H9 (cell line): ENCODE results near the gene DLD. TPM values are rescaled to one million over a fixed set of nuclear protein-coding genes. Genes with fewer than 3 reads are reported as not detected.

Source experiments
- DNase-seq: peaks from one replicate; pipeline ENCODE4 v3.0.0-alpha.2; 2017
- H2AFZ ChIP-seq: one replicate; pipeline ENCODE4 v1.6.1; 2013; ENCODE audit warnings: mild to moderate bottlenecking, low read length, control low read depth, moderate library complexity
- H2AK5ac ChIP-seq: 2 replicates; pipeline ENCODE4 v1.6.1; 2013; ENCODE audit warnings: low read length, control low read depth, mixed read lengths; ENCODE audit not compliant: insufficient read length
- H2BK120ac ChIP-seq: one replicate; pipeline ENCODE4 v1.6.1; 2013; ENCODE audit warnings: low read depth, mild to moderate bottlenecking, low read length, control low read depth, inconsistent platforms; ENCODE audit not compliant: poor library complexity, severe bottlenecking
- H2BK12ac ChIP-seq: 2 replicates; pipeline ENCODE4 v1.6.1; 2013; ENCODE audit warnings: low read length, control low read depth, mixed read lengths, low read depth; ENCODE audit not compliant: insufficient read length
- H2BK15ac ChIP-seq: 2 replicates; pipeline ENCODE4 v1.6.1; 2013; ENCODE audit warnings: low read depth, low read length, control low read depth
- H2BK20ac ChIP-seq: one replicate; pipeline ENCODE4 v1.6.1; 2013; ENCODE audit warnings: low read depth, mild to moderate bottlenecking, low read length, control low read depth, inconsistent platforms; ENCODE audit not compliant: poor library complexity, severe bottlenecking
- H2BK5ac ChIP-seq: 2 replicates; pipeline ENCODE4 v1.6.1; 2013; ENCODE audit warnings: low read length, control low read depth, mixed read lengths; ENCODE audit not compliant: insufficient read length
- H3K14ac ChIP-seq: 2 replicates; pipeline ENCODE4 v1.6.1; 2013; ENCODE audit warnings: low read length, control low read depth; ENCODE audit not compliant: insufficient read depth
- H3K18ac ChIP-seq: 2 replicates; pipeline ENCODE4 v1.6.1; 2013; ENCODE audit warnings: low read depth, mild to moderate bottlenecking, mixed read lengths, low read length, control low read depth; ENCODE audit not compliant: insufficient read length
- H3K23ac ChIP-seq: 2 replicates; pipeline ENCODE4 v1.6.1; 2013; ENCODE audit warnings: low read length, control low read depth, mixed read lengths, low read depth; ENCODE audit not compliant: insufficient read length
- H3K23me2 ChIP-seq: 2 replicates; pipeline ENCODE4 v1.6.1; 2013; ENCODE audit warnings: low read depth, mild to moderate bottlenecking, mixed read lengths, low read length, control low read depth; ENCODE audit not compliant: insufficient read length, poor library complexity, severe bottlenecking
- H3K27ac ChIP-seq: 2 replicates; pipeline ENCODE4 v1.5.1; 2013; ENCODE audit warnings: low read length, control low read depth, mixed read lengths, low read depth; ENCODE audit not compliant: insufficient read length
- H3K27me3 ChIP-seq: 2 replicates; pipeline ENCODE4 v1.6.1; 2013; ENCODE audit warnings: low read length, control low read depth, inconsistent platforms; ENCODE audit not compliant: insufficient read depth
- H3K4ac ChIP-seq: 2 replicates; pipeline ENCODE4 v1.6.1; 2013; ENCODE audit warnings: low read depth, mild to moderate bottlenecking, control low read depth, inconsistent platforms, low read length, moderate library complexity
- H3K4me1 ChIP-seq: 2 replicates; pipeline ENCODE4 v1.6.1; 2013; ENCODE audit warnings: low read length, control low read depth, inconsistent platforms; ENCODE audit not compliant: insufficient read depth
- H3K4me2 ChIP-seq: 2 replicates; pipeline ENCODE4 v1.6.1; 2013; ENCODE audit warnings: low read length, control low read depth, mixed read lengths; ENCODE audit not compliant: insufficient read length, insufficient read depth
- H3K56ac ChIP-seq: 2 replicates; pipeline ENCODE4 v1.6.1; 2013; ENCODE audit warnings: low read depth, mild to moderate bottlenecking, mixed read lengths, low read length, control low read depth; ENCODE audit not compliant: insufficient read length
- H3K79me1 ChIP-seq: 2 replicates; pipeline ENCODE4 v1.6.1; 2013; ENCODE audit warnings: low read depth, mild to moderate bottlenecking, moderate library complexity, low read length, control low read depth, inconsistent platforms; ENCODE audit not compliant: insufficient read depth, poor library complexity, severe bottlenecking
- H3K79me2 ChIP-seq: 2 replicates; pipeline ENCODE4 v1.6.1; 2013; ENCODE audit warnings: low read length, control low read depth, inconsistent platforms; ENCODE audit not compliant: insufficient read depth
- H3K9ac ChIP-seq: 2 replicates; pipeline ENCODE4 v1.6.1; 2013; ENCODE audit warnings: low read length, control low read depth, mixed read lengths; ENCODE audit not compliant: insufficient read length; ENCODE audit errors: extremely low read depth
- H3K9me3 ChIP-seq: one replicate; pipeline ENCODE4 v1.6.1; 2013; ENCODE audit warnings: low read depth, low read length, inconsistent platforms; ENCODE audit not compliant: control insufficient read depth
- H3T11ph ChIP-seq: one replicate; pipeline ENCODE4 v1.6.1; 2013; ENCODE audit warnings: mild to moderate bottlenecking, low read length, control low read depth, inconsistent platforms
- H4K20me1 ChIP-seq: one replicate; pipeline ENCODE4 v1.6.1; 2013; ENCODE audit not compliant: control insufficient read depth, insufficient read length, insufficient read depth
- H4K5ac ChIP-seq: 2 replicates; pipeline ENCODE4 v1.6.1; 2013; ENCODE audit warnings: low read depth, mild to moderate bottlenecking, mixed read lengths, low read length, control low read depth; ENCODE audit not compliant: insufficient read length
- H4K8ac ChIP-seq: replicated peaks from 2 replicates; pipeline ENCODE4 v1.6.1; 2013; ENCODE audit warnings: low read length, control low read depth, mixed read lengths, low read depth; ENCODE audit not compliant: insufficient read length
- H4K91ac ChIP-seq: 2 replicates; pipeline ENCODE4 v1.6.1; 2013; ENCODE audit warnings: low read depth, mild to moderate bottlenecking, moderate library complexity, mixed read lengths, low read length, control low read depth; ENCODE audit not compliant: insufficient read length
- H3K27ac Mint-ChIP-seq, 3 experiments: 2 replicates in 2 of 3; 3 replicates in 1 of 3; pipeline ENCODE4 v1.8.0; 2020 to 2021; ENCODE audit warnings: mixed read lengths in 3 of 3, mild to moderate bottlenecking in 1 of 3, moderate library complexity in 1 of 3
- H3K27me3 Mint-ChIP-seq: 2 replicates; pipeline ENCODE4 v1.8.0; 2021; ENCODE audit warnings: low read depth, mild to moderate bottlenecking, moderate library complexity, mixed read lengths
- H3K36me3 Mint-ChIP-seq, 3 experiments: 2 replicates in 2 of 3; 3 replicates in 1 of 3; pipeline ENCODE4 v1.8.0; 2020 to 2021; ENCODE audit warnings: low read depth in 3 of 3, mixed read lengths in 3 of 3; ENCODE audit not compliant: insufficient read depth in 1 of 3
- H3K4me1 Mint-ChIP-seq, 2 experiments: 2 replicates each; pipeline ENCODE4 v1.8.0; 2020; ENCODE audit warnings: mixed read lengths in 2 of 2
- H3K4me3 Mint-ChIP-seq, 2 experiments: 2 replicates in 1 of 2; 3 replicates in 1 of 2; pipeline ENCODE4 v1.8.0; 2020 to 2021; ENCODE audit warnings: mild to moderate bottlenecking in 2 of 2, mixed read lengths in 2 of 2, moderate library complexity in 1 of 2
- H3K9me3 Mint-ChIP-seq, 2 experiments: 2 replicates in 1 of 2; 3 replicates in 1 of 2; pipeline ENCODE4 v1.8.0; 2020; ENCODE audit warnings: mild to moderate bottlenecking in 2 of 2, mixed read lengths in 2 of 2, moderate library complexity in 1 of 2
- CTCF ChIP-seq: fragments of 200-600 bp; sonication (generic); conservative IDR thresholded peaks from 3 replicates; pipeline ENCODE4 v1.8.0; 2021; ENCODE audit warnings: antibody characterized with exemption, mild to moderate bottlenecking
- WGBS: extraction: QIAGEN DNeasy Blood & Tissue Kit; methylation state at CpG from one replicate; pipeline ENCODE4 v1.1.7; 2013; ENCODE audit warnings: missing lambda C conversion rate, low lambda C conversion rate, mixed read lengths; ENCODE audit not compliant: insufficient read length; ENCODE audit errors: extremely low coverage; 5-methylcytosine and 5-hydroxymethylcytosine counted together
- total RNA-seq: library from RNA; stranded (reverse); gene quantifications from 2 replicates; pipeline ENCODE4 v1.2.1, GENCODE V29; 2021

Gene DLD
- total RNA-seq, 1 experiment from 2014 or later: 93.7 TPM

GRCh38 chr7:107960272-107960671 lies 69.3 kb downstream of the DLD start:
- H3K27ac ChIP-seq: no peak overlapping the region
- H4K8ac ChIP-seq: no peak overlapping the region
- no peaks in the 10 kb centered on the region for H3K79me2 ChIP-seq
- H4K91ac ChIP-seq: no peak overlapping the region
- H3K36me3 Mint-ChIP-seq: peaks cover 37 to 82% (median 72%) of the 10 kb centered on the region in 3 experiments; a peak in 6 of 7 replicates
- no peak overlapping the region for H2BK20ac ChIP-seq
- TF ChIP-seq CTCF: no peak
- no peak overlapping the region for H3K4me3 Mint-ChIP-seq
- H3T11ph ChIP-seq: no peak overlapping the region
- no peaks in the 10 kb centered on the region for H3K9me3 Mint-ChIP-seq
- peaks cover 12% of the 10 kb centered on the region; the same call in 1 of the 2 replicates for H3K4me1 ChIP-seq
- no peak overlapping the region for H2BK15ac ChIP-seq
- no peak overlapping the region for H3K4ac ChIP-seq
- H3K23me2 ChIP-seq: no peaks in the 10 kb centered on the region
- H3K14ac ChIP-seq: no peak overlapping the region
- H3K56ac ChIP-seq: no peak overlapping the region
- no peak overlapping the region; a peak in 1 of 7 replicates for H3K27ac Mint-ChIP-seq
- peaks cover 21 to 31% of the 10 kb centered on the region in 2 experiments for H3K4me1 Mint-ChIP-seq
- no peak overlapping the region for H4K5ac ChIP-seq
- no peaks in the 10 kb centered on the region for H3K79me1 ChIP-seq
- no peak overlapping the region for H2AK5ac ChIP-seq
- DNase-seq: no peak
- H2BK5ac ChIP-seq: no peak overlapping the region
- no CpG with 5 or more reads among the region's 5 CpGs for WGBS
- no peak overlapping the region for H2BK120ac ChIP-seq
- no peaks in the 10 kb centered on the region for H4K20me1 ChIP-seq
- H3K9me3 ChIP-seq: no peaks in the 10 kb centered on the region
- no peak overlapping the region for H3K4me2 ChIP-seq
- H3K27me3 ChIP-seq: no peaks in the 10 kb centered on the region
- no peaks in the 10 kb centered on the region for H3K27me3 Mint-ChIP-seq
- no peak overlapping the region for H3K9ac ChIP-seq
- H3K18ac ChIP-seq: no peak overlapping the region
- H3K23ac ChIP-seq: no peak overlapping the region
- no peak overlapping the region for H2BK12ac ChIP-seq
- no peak overlapping the region for H2AFZ ChIP-seq
